ENCODE results near the gene CXCR5.
A peak's percentile ranks its signal among the peaks of the same experiment; 100 is the strongest.

CXCR5 gene

DNA sequence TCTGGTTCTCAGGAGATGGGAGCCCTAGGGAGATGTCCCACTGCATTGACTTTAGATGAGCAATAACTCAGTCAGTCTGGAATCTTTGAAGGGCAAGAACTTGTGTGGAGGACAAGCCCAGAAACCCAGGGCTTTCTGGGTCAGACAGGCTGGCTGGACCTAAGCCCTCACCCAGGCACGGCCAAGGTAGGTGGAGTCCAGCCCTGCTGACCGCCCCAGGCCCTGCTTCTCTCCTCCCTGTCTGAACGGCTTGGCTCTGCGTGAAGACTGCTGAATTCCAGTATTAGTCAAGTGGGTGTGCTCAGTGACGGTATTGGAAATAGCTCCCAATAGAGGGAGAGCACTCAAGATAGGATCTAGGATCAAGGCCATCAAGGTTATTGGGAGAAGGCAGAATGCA lies 6.1 kb downstream of the CXCR5 start:
- H2BK12ac ChIP-seq (ENCODE audit: low read length in 2 of 2) = no peak overlapping the region
- H3K4me3 ChIP-seq (ENCODE audit: insufficient read depth in 1 of 2, low read depth in 1 of 2, low read length in 2 of 2) = no peak overlapping the region
- H2BK5ac ChIP-seq (ENCODE audit: low read depth, low read length, poor library complexity, severe bottlenecking) = no peak overlapping the region
- H2BK15ac ChIP-seq (ENCODE audit: low read depth, poor library complexity, severe bottlenecking) = no peak overlapping the region
- H3K79me1 ChIP-seq (replicated peaks; ENCODE audit: low read length, poor library complexity, severe bottlenecking) = no peaks in the 10 kb centered on the region
- no peak overlapping the region for H3K23ac ChIP-seq (ENCODE audit: low read length in 2 of 2)
- peak overlapping the region; percentile 29 for H2AK5ac ChIP-seq (ENCODE audit: low read length, severe bottlenecking)
- no peak overlapping the region for H3K9ac ChIP-seq (ENCODE audit: low read length)
- H3K4me1 ChIP-seq (ENCODE audit: control insufficient read depth, insufficient read depth, low read depth, low read length) = peaks cover 30% of the 10 kb centered on the region
- 86% methylated on average over 5 of the region's 5 CpGs for WGBS
- H3K4me2 ChIP-seq (ENCODE audit: low read length, poor library complexity, severe bottlenecking) = no peak overlapping the region
- H3K9me3 ChIP-seq (ENCODE audit: control insufficient read depth, low read length) = no peaks in the 10 kb centered on the region
- DNase-seq = no peak
- H4K8ac ChIP-seq (ENCODE audit: low read length) = no peak overlapping the region
- H3K4ac ChIP-seq (ENCODE audit: low read depth in 1 of 2, low read length in 2 of 2) = no peak overlapping the region
- no peak overlapping the region for H3K18ac ChIP-seq (ENCODE audit: low read depth in 1 of 2, low read length in 2 of 2)
- H2BK120ac ChIP-seq (ENCODE audit: low read depth, low read length) = no peak overlapping the region
- H3K36me3 ChIP-seq (ENCODE audit: control insufficient read depth in 1 of 2, insufficient read depth in 2 of 2, low read depth in 1 of 2, low read length in 2 of 2) = peaks cover 0 to 8% of the 10 kb centered on the region in 2 experiments
- H2AFZ ChIP-seq (ENCODE audit: low read depth, low read length) = no peak overlapping the region
- H4K91ac ChIP-seq (ENCODE audit: low read length) = no peak overlapping the region
- H3K27ac ChIP-seq (ENCODE audit: low read length, poor library complexity, severe bottlenecking) = no peak overlapping the region
- no peak overlapping the region for H3K14ac ChIP-seq (ENCODE audit: low read length in 2 of 2)
- no peaks in the 10 kb centered on the region for H3K27me3 ChIP-seq (ENCODE audit: control insufficient read depth in 1 of 2, insufficient read depth in 1 of 2, low read length in 2 of 2)

- no peak overlapping the region for H2BK5ac ChIP-seq (ENCODE audit: low read depth, low read length, poor library complexity, severe bottlenecking)
- no peak overlapping the region for H3K14ac ChIP-seq (ENCODE audit: low read length in 2 of 2)
- DNase-seq = no peak
- H3K27me3 ChIP-seq (ENCODE audit: control insufficient read depth in 1 of 2, insufficient read depth in 1 of 2, low read length in 2 of 2) = no peaks in the 10 kb centered on the region
- H4K8ac ChIP-seq (ENCODE audit: low read length) = no peak overlapping the region
- H2AK5ac ChIP-seq (ENCODE audit: low read length, severe bottlenecking) = no peak overlapping the region
- no CpG with 5 or more reads among the region's 4 CpGs for WGBS
- peaks cover 11 to 26% of the 10 kb centered on the region in 2 experiments for H3K36me3 ChIP-seq (ENCODE audit: control insufficient read depth in 1 of 2, insufficient read depth in 2 of 2, low read depth in 1 of 2, low read length in 2 of 2)
- no peak overlapping the region for H3K27ac ChIP-seq (ENCODE audit: low read length, poor library complexity, severe bottlenecking)
- no peak overlapping the region for H2BK15ac ChIP-seq (ENCODE audit: low read depth, poor library complexity, severe bottlenecking)
- no peak overlapping the region for H2BK120ac ChIP-seq (ENCODE audit: low read depth, low read length)
- no peak overlapping the region for H3K9ac ChIP-seq (ENCODE audit: low read length)
- no peak overlapping the region for H3K23ac ChIP-seq (ENCODE audit: low read length in 2 of 2)
- no peak overlapping the region for H3K4ac ChIP-seq (ENCODE audit: low read depth in 1 of 2, low read length in 2 of 2)
- no peak overlapping the region for H3K4me3 ChIP-seq (ENCODE audit: insufficient read depth in 1 of 2, low read depth in 1 of 2, low read length in 2 of 2)
- peaks cover 44% of the 10 kb centered on the region for H3K4me1 ChIP-seq (ENCODE audit: control insufficient read depth, insufficient read depth, low read depth, low read length)
- no peaks in the 10 kb centered on the region for H3K9me3 ChIP-seq (ENCODE audit: control insufficient read depth, low read length)
- no peak overlapping the region for H2BK12ac ChIP-seq (ENCODE audit: low read length in 2 of 2)
- H3K4me2 ChIP-seq (ENCODE audit: low read length, poor library complexity, severe bottlenecking) = no peak overlapping the region
- no peak overlapping the region for H2AFZ ChIP-seq (ENCODE audit: low read depth, low read length)
- H4K91ac ChIP-seq (ENCODE audit: low read length) = no peak overlapping the region
- H3K79me1 ChIP-seq (replicated peaks; ENCODE audit: low read length, poor library complexity, severe bottlenecking) = peaks cover 6% of the 10 kb centered on the region
- no peak overlapping the region for H3K18ac ChIP-seq (ENCODE audit: low read depth in 1 of 2, low read length in 2 of 2)
Observed at GRCh38 chr11:118892514-118892913, 8.8 kb downstream of the CXCR5 start.

- Histone ChIP-seq H3K79me1 (replicated peaks; ENCODE audit: low read length, poor library complexity, severe bottlenecking) (peaks cover 10% of the 10 kb centered on the region), H4K8ac (ENCODE audit: low read length) (no peak overlapping the region), H3K27me3 (ENCODE audit: control insufficient read depth in 1 of 2, insufficient read depth in 1 of 2, low read length in 2 of 2) (no peaks in the 10 kb centered on the region), H3K4me1 (ENCODE audit: control insufficient read depth, insufficient read depth, low read depth, low read length) (peaks cover 44% of the 10 kb centered on the region), H3K4me3 (ENCODE audit: insufficient read depth in 1 of 2, low read depth in 1 of 2, low read length in 2 of 2) (no peak overlapping the region), H2BK12ac (ENCODE audit: low read length in 2 of 2) (no peak overlapping the region), H2BK120ac (ENCODE audit: low read depth, low read length) (no peak overlapping the region), H4K91ac (ENCODE audit: low read length) (no peak overlapping the region), H3K14ac (ENCODE audit: low read length in 2 of 2) (no peak overlapping the region), H3K18ac (ENCODE audit: low read depth in 1 of 2, low read length in 2 of 2) (no peak overlapping the region), H3K4ac (ENCODE audit: low read depth in 1 of 2, low read length in 2 of 2) (no peak overlapping the region), H3K36me3 (ENCODE audit: control insufficient read depth in 1 of 2, insufficient read depth in 2 of 2, low read depth in 1 of 2, low read length in 2 of 2) (peaks cover 15 to 31% of the 10 kb centered on the region in 2 experiments), H3K4me2 (ENCODE audit: low read length, poor library complexity, severe bottlenecking) (no peak overlapping the region), H3K9me3 (ENCODE audit: control insufficient read depth, low read length) (no peaks in the 10 kb centered on the region), H2BK15ac (ENCODE audit: low read depth, poor library complexity, severe bottlenecking) (no peak overlapping the region), H2BK5ac (ENCODE audit: low read depth, low read length, poor library complexity, severe bottlenecking) (no peak overlapping the region), H3K27ac (ENCODE audit: low read length, poor library complexity, severe bottlenecking) (no peak overlapping the region), H2AFZ (ENCODE audit: low read depth, low read length) (no peak overlapping the region), H3K9ac (ENCODE audit: low read length) (no peak overlapping the region), H3K23ac (ENCODE audit: low read length in 2 of 2) (no peak overlapping the region), H2AK5ac (ENCODE audit: low read length, severe bottlenecking) (no peak overlapping the region)
- DNase-seq = no peak
- WGBS = 94% methylated on average over 6 of the region's 8 CpGs
Observed at GRCh38 chr11:118892964-118893363, 9.3 kb downstream of the CXCR5 start.

GRCh38 chr11:118893662-118894061 lies 10.0 kb downstream of the CXCR5 start:
- Histone ChIP-seq H3K4me3 (ENCODE audit: insufficient read depth in 1 of 2, low read depth in 1 of 2, low read length in 2 of 2) (no peak overlapping the region), H3K27ac (ENCODE audit: low read length, poor library complexity, severe bottlenecking) (no peak overlapping the region), H3K9ac (ENCODE audit: low read length) (no peak overlapping the region), H2BK15ac (ENCODE audit: low read depth, poor library complexity, severe bottlenecking) (no peak overlapping the region), H4K91ac (ENCODE audit: low read length) (no peak overlapping the region), H3K27me3 (ENCODE audit: control insufficient read depth in 1 of 2, insufficient read depth in 1 of 2, low read length in 2 of 2) (no peaks in the 10 kb centered on the region), H3K18ac (ENCODE audit: low read depth in 1 of 2, low read length in 2 of 2) (no peak overlapping the region), H2BK5ac (ENCODE audit: low read depth, low read length, poor library complexity, severe bottlenecking) (no peak overlapping the region), H2AFZ (ENCODE audit: low read depth, low read length) (no peak overlapping the region), H3K4me2 (ENCODE audit: low read length, poor library complexity, severe bottlenecking) (no peak overlapping the region), H3K4ac (ENCODE audit: low read depth in 1 of 2, low read length in 2 of 2) (no peak overlapping the region), H4K8ac (ENCODE audit: low read length) (no peak overlapping the region), H2BK120ac (ENCODE audit: low read depth, low read length) (no peak overlapping the region), H3K14ac (ENCODE audit: low read length in 2 of 2) (no peak overlapping the region), H3K23ac (ENCODE audit: low read length in 2 of 2) (no peak overlapping the region), H2AK5ac (ENCODE audit: low read length, severe bottlenecking) (no peak overlapping the region), H3K36me3 (ENCODE audit: control insufficient read depth in 1 of 2, insufficient read depth in 2 of 2, low read depth in 1 of 2, low read length in 2 of 2) (peaks cover 20 to 38% of the 10 kb centered on the region in 2 experiments), H3K9me3 (ENCODE audit: control insufficient read depth, low read length) (no peaks in the 10 kb centered on the region), H3K4me1 (ENCODE audit: control insufficient read depth, insufficient read depth, low read depth, low read length) (peaks cover 38% of the 10 kb centered on the region), H2BK12ac (ENCODE audit: low read length in 2 of 2) (no peak overlapping the region), H3K79me1 (replicated peaks; ENCODE audit: low read length, poor library complexity, severe bottlenecking) (peaks cover 14% of the 10 kb centered on the region)
- DNase-seq = no peak
- WGBS = 97% methylated on average over 22 of the region's 22 CpGs

Data from mesenchymal stem cell (in vitro differentiated cells and primary cell).